ENCODE results near the gene SETD2. TPM values are rescaled to one million over a fixed set of nuclear protein-coding genes. Genes with fewer than 3 reads are reported as not detected.
A peak's percentile ranks its signal among the peaks of the same experiment; 100 is the strongest.

Gene SETD2
- total and polyA plus RNA-seq, 2 of the 8 experiments (the other 6 are each of a cell fraction or from before 2014, with no cell fraction given): 15.7 to 46.3 TPM

DNA sequence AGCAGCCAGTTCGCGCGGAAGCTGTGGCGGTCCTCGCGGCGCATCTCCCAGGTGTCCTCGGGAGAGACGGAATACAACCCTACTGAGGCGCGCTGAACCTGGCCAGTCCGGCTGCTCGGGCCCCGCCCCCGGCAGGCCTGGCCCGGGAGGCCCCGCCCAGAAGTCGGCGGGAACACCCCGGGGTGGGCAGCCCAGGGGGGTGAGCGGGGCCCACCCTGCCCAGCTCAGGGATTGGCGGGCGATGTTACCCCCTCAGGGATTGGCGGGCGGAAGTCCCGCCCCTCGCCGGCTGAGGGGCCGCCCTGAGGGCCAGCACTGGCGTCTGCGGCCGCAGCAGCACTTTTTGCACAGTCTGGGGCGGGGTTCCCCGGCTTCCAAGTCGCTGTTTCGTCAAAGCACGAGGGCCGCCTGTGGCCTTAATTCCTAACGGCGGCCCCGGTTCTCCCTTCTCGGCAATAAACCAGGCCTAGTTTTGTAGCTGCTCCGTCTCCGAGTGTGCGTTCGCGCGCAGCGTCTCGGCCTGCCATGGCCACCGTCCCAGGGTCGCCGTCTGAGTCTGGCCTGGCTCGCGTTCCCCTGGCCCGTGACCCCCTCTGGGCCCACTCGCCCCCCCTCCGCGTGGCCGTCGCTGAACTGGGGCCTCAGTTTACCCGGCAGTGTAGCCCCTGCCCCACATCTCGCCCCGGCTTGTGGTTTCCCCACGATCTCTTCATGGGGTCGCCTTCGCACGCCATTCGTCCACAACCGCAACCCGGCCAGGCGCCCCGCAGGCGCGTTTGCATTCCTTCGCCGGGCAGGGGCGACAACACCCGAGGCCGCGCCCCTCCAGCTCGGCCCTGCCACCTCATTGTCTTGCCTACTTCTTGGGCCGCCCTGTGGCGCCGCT is 154.4 kb downstream of the SETD2 start:
- Histone ChIP-seq H3K4ac (replicated peaks; ENCODE audit: insufficient read length, low read depth, low read length) (peak overlapping the region; percentile 17), H4K91ac (replicated peaks; ENCODE audit: insufficient read length, low read length) (peak overlapping the region; percentile 87), H3K4me1 (replicated peaks in 1 of 4; ENCODE audit: control insufficient read depth in 3 of 4, insufficient read depth in 4 of 4, low read length in 3 of 4) (peaks cover 0 to 9% (median 5%) of the 10 kb centered on the region in 4 experiments; a peak in 5 of 7 replicates), H2BK12ac (ENCODE audit: low read depth, low read length) (0 out of 2 replicates have a peak overlapping the region, but pooled peaks have one; percentile 44), H3K36me3 (ENCODE audit: control insufficient read depth in 2 of 4, insufficient read depth in 4 of 4, low read length in 3 of 4) (peaks cover 4 to 20% (median 12%) of the 10 kb centered on the region in 4 experiments; a peak in 6 of 8 replicates), H3K9me3 (ENCODE audit: insufficient read depth in 2 of 2, low read depth in 1 of 2, low read length in 1 of 2) (no peaks in the 10 kb centered on the region), H3K27ac (ENCODE audit: low read depth, low read length) (peak overlapping the region; percentile 95), H2BK20ac (ENCODE audit: low read length) (no peak overlapping the region), H3K23ac (ENCODE audit: insufficient read length) (no peak overlapping the region), H3K79me1 (ENCODE audit: low read depth, low read length) (no peaks in the 10 kb centered on the region; the same call in 1 of the 2 replicates), H4K20me1 (replicated peaks in 1 of 2; ENCODE audit: control insufficient read depth in 1 of 2, insufficient read depth in 2 of 2, low read length in 2 of 2) (peaks cover 0 to 2% of the 10 kb centered on the region in 2 experiments), H3K4me3 (ENCODE audit: extremely low read depth in 1 of 4, insufficient read depth in 2 of 4, low read depth in 3 of 4, low read length in 4 of 4) (peak overlapping the region; percentile 34 to 63 (median 44); a peak in 7 of 8 replicates), H3K56ac (replicated peaks; ENCODE audit: insufficient read length, low read depth, low read length) (no peak overlapping the region), H3K79me2 (ENCODE audit: control insufficient read depth in 1 of 2, insufficient read depth in 2 of 2, low read length in 2 of 2) (no peaks in the 10 kb centered on the region), H3K14ac (ENCODE audit: insufficient read length) (no peak overlapping the region), H2BK120ac (replicated peaks; ENCODE audit: low read depth, low read length) (peak overlapping the region; percentile 33), H3K18ac (ENCODE audit: extremely low read depth, low read length) (peak overlapping the region; percentile 78), H2BK15ac (ENCODE audit: low read length) (no peak overlapping the region), H2AK5ac (ENCODE audit: low read depth, low read length) (no peak overlapping the region), H3K9ac (replicated peaks in 1 of 4; ENCODE audit: extremely low read depth in 1 of 4, low read depth in 3 of 4, low read length in 3 of 4) (peak overlapping the region in 3 of 4 experiments; percentile 52 to 86 (median 81); a peak in 6 of 7 replicates), H3K23me2 (ENCODE audit: low read depth, low read length) (peaks cover 3% of the 10 kb centered on the region; the same call in 1 of the 2 replicates), H2AFZ (ENCODE audit: low read length) (no peak overlapping the region; the same call in 1 of the 2 replicates), H4K5ac (ENCODE audit: insufficient read length, low read depth, low read length) (peak overlapping the region; percentile 75), H3K27me3 (replicated peaks in 1 of 4; ENCODE audit: control insufficient read depth in 3 of 4, extremely low read depth in 1 of 4, insufficient read depth in 3 of 4, low read length in 3 of 4) (no peaks in the 10 kb centered on the region), H3K4me2 (ENCODE audit: insufficient read depth in 1 of 2, low read depth in 2 of 2, low read length in 2 of 2) (peak overlapping the region; percentile 74 to 80), H2BK5ac (ENCODE audit: low read depth, low read length) (peak overlapping the region; percentile 91), H4K8ac (ENCODE audit: extremely low read depth, insufficient read depth, low read length) (peak overlapping the region; percentile 98)
- DNase-seq (ENCODE audit: low read depth in 1 of 2, low spot score in 2 of 2) (peak; percentile 73 to 83), FAIRE-seq (no peak)
- WGBS, 2 experiments (ENCODE audit: extremely low coverage in 1 of 2, insufficient coverage in 1 of 2, insufficient read length in 1 of 2, insufficient replicate concordance in 2 of 2, low coverage in 1 of 2, low lambda C conversion rate in 2 of 2, missing lambda C conversion rate in 1 of 2): 49% methylated on average over 49 of the region's 85 CpGs; no CpG with 5 or more reads in 1 of the 2 experiments
- ChIA-PET POLR2A (ENCODE audit: partially characterized antibody) (interaction anchor here (0.6 to 2.2 kb wide), 24 partner anchors 10 to 524 kb away, joined by 3 to 15 read pairs (median 4); partner anchors contain the start of genes CCDC12, KLHL18, NBEAL2 and PTPN23), CTCF (ENCODE audit: partially characterized antibody) (interaction anchor here (0.6 to 14.2 kb wide), 6 partner anchors 9 to 315 kb away, joined by 3 to 130 read pairs (median 4); partner anchors contain the start of genes CCDC12 and NBEAL2)
- TF ChIP-seq TBP (IDR thresholded peaks at IDR 0.05; ENCODE audit: low read depth, low read length) (peak; percentile 63), CEBPB (IDR thresholded peaks at IDR 0.05; ENCODE audit: low read depth, low read length) (no peak), POLR2A (IDR thresholded peaks at IDR 0.05; ENCODE audit: control extremely low read depth in 1 of 2, low read depth in 2 of 2, low read length in 2 of 2) (peak in 1 of 2 experiments; percentile 71; a peak in 2 of 3 replicates), SIX5 (IDR thresholded peaks at IDR 0.05; ENCODE audit: low read depth, low read length) (no peak), PHF8 (conservative IDR thresholded peaks at IDR 0.05; ENCODE audit: low read depth, low read length) (peak; percentile 81), SAP30 (IDR thresholded peaks at IDR 0.05; ENCODE audit: insufficient read depth, insufficient replicate concordance, low read length) (no peak), CBX8 (IDR thresholded peaks at IDR 0.05; ENCODE audit: borderline replicate concordance, low read depth, low read length) (no peak), BACH1 (IDR thresholded peaks at IDR 0.05; ENCODE audit: low read length) (no peak), NANOG (IDR thresholded peaks at IDR 0.05; ENCODE audit: insufficient read depth, low read depth, low read length, poor library complexity, severe bottlenecking) (no peak), TAF7 (optimal IDR thresholded peaks at IDR 0.05; ENCODE audit: borderline replicate concordance, low read depth, low read length) (peak; percentile 38), SP2 (IDR thresholded peaks at IDR 0.05; ENCODE audit: low read length) (no peak)

Data from H1 (cell line).